Activated B cell treated with CpG ODN at 0.5 μM for 24 hours (primary cell): ENCODE results near the gene HEG1. TPM values are rescaled to one million over a fixed set of nuclear protein-coding genes. Genes with fewer than 3 reads are reported as not detected.

Source experiments
- ATAC-seq: fragments of 200-7000 bp; cut with Tn5 transposase; one replicate; pipeline ENCODE4 v1.10.0; 2021; ENCODE audit warnings: low read depth, mild to moderate bottlenecking, moderate library complexity
- CTCF ChIA-PET: fragments of 350-600 bp; sonication (Branson Sonifier 250); formaldehyde crosslinking; loops from one replicate; lab custom pipeline; 2021; ENCODE audit warnings: antibody characterized with exemption; lab: Charles Lee
- POLR2A ChIA-PET: fragments of 350-600 bp; sonication (Branson Sonifier 250); formaldehyde crosslinking; loops from one replicate; lab custom pipeline; 2021; ENCODE audit warnings: antibody characterized with exemption; lab: Charles Lee
- DNase-seq: peaks from one replicate; pipeline ENCODE4 v3.0.0; 2022
- H3K27ac Mint-ChIP-seq: one replicate; pipeline ENCODE4 v1.8.0; 2020; ENCODE audit warnings: mixed read lengths
- H3K27me3 Mint-ChIP-seq: one replicate; pipeline ENCODE4 v1.8.0; 2021; ENCODE audit warnings: mixed read lengths
- H3K36me3 Mint-ChIP-seq: one replicate; pipeline ENCODE4 v1.8.0; 2021; ENCODE audit warnings: low read depth, mixed read lengths
- H3K4me1 Mint-ChIP-seq: one replicate; pipeline ENCODE4 v1.8.0; 2021; ENCODE audit warnings: mixed read lengths
- H3K4me3 Mint-ChIP-seq: one replicate; pipeline ENCODE4 v1.8.0; 2020; ENCODE audit warnings: mild to moderate bottlenecking, mixed read lengths
- H3K9me3 Mint-ChIP-seq: one replicate; pipeline ENCODE4 v1.8.0; 2020; ENCODE audit warnings: mixed read lengths
- CTCF ChIP-seq: fragments of 200-600 bp; IDR thresholded peaks from one replicate; pipeline ENCODE4 v1.8.0; 2022; ENCODE audit warnings: antibody characterized with exemption, mild to moderate bottlenecking
- intact Hi-C: fragments of 100-400 bp; cut with micrococcal nuclease; formaldehyde crosslinking; loops from one replicate; pipeline ENCODE4 v1.15.1; 2024
- total RNA-seq: library from RNA; stranded (reverse); gene quantifications from 2 replicates; pipeline ENCODE4 v1.2.3, GENCODE V29; 2022

Gene HEG1
- total RNA-seq, 1 donor from 2014 or later, result 7.2 TPM

DNA sequence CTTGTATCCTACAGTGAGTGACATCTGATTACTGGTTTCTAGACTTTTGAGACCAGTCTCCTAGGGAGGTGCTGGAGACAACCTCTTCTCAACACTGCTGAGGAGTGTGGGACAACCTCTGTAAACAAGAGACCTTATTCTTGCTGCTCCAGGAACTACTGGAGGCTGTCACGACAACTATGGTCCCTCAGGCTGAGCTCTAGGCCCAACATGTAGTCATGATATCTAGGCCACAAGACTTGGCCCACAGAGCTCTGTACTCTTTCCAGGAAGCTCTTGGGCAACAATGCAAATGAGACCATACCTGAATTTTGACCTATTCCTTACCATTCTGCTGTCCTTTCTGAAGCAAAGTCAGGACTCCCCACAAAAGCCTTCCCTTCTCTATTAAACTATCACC lies 24.3 kb upstream of the HEG1 start:
- ATAC-seq (no peak), DNase-seq (no peak)
- intact Hi-C loops, result no loop called here
- Mint-ChIP-seq H3K4me1 (peaks cover 9% of the 10 kb centered on the region), H3K36me3 (no peaks in the 10 kb centered on the region), H3K9me3 (no peaks in the 10 kb centered on the region), H3K27ac (no peak overlapping the region), H3K27me3 (no peaks in the 10 kb centered on the region), H3K4me3 (no peak overlapping the region)
- CTCF ChIA-PET, result no interaction called here
- no peak for TF ChIP-seq CTCF
- POLR2A ChIA-PET, result no interaction called here

DNA sequence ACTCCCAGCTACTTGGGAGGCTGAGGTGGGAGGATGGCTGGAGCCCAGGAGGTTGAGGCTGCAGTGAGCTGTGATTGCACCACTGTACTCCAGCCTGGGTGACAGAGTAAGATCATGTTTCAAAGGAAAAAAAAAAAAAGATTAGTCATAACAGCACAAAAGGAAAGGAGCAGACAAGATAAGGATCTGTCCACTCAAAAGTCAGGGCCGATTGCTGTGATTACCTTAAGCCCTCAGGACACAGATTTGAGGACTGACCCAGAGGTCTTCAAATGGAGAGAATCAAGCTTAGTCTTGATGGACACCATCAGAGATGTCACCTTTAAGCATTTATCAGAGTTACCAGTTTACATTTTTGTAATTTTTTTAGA lies 23.9 kb upstream of the HEG1 start:
- intact Hi-C loops, result loop anchor here (10.0 kb wide), 1 partner anchor 1835 kb away; no protein-coding TSS in a partner anchor
- TF ChIP-seq CTCF, result no peak
- H3K27ac Mint-ChIP-seq, result no peak overlapping the region
- ATAC-seq (no peak), DNase-seq (no peak)
- CTCF ChIA-PET, result no interaction called here
- no peaks in the 10 kb centered on the region for H3K27me3 Mint-ChIP-seq
- H3K4me1 Mint-ChIP-seq, result peaks cover 9% of the 10 kb centered on the region
- H3K9me3 Mint-ChIP-seq, result no peaks in the 10 kb centered on the region
- no peaks in the 10 kb centered on the region for H3K36me3 Mint-ChIP-seq
- no peak overlapping the region for H3K4me3 Mint-ChIP-seq
- POLR2A ChIA-PET, result no interaction called here

DNA sequence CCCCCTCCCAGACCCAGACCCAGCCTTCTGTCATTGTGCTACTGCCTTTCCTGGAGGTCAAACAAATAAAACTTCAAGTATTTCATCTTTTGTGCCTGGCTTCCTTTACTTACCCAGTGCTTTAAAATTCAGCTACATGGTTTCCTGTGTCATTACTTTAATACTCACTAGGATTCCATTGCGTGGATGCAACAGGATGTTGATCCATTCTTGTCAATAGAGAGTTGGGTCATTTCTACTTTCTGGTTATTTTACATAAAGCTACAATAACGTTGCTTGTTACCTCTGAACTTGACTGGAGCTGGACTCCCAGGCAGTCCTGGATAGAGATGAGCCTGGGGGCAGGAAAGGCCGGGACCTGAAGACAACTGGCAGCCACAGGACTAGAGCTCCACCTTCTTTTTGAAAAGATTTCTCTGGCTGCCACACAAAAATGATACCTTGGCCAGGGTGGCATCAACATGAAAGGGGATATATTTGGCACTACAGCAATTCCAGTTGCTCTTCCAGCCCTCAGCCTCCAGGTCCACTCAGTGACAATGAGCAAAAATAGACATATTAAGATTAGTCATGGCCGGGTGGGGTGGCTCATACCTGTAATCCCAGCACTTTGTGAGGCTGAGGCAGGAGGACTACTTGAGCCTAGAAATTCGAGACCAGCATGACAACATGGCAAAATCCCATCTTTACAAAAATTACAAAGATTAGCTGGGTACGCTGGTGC lies 23.3 kb upstream of the HEG1 start:
- intact Hi-C loops, result loop anchor here (10.0 kb wide), 1 partner anchor 1836 kb away; no protein-coding TSS in a partner anchor
- DNase-seq (no peak), ATAC-seq (no peak)
- peaks cover 9% of the 10 kb centered on the region for H3K4me1 Mint-ChIP-seq
- POLR2A ChIA-PET, result interaction anchor here (0.8 kb wide), 1 partner anchor 578 kb away, joined by 5 read pairs; no protein-coding TSS in a partner anchor
- no peaks in the 10 kb centered on the region for H3K36me3 Mint-ChIP-seq
- no peak overlapping the region for H3K27ac Mint-ChIP-seq
- TF ChIP-seq CTCF, result no peak
- H3K27me3 Mint-ChIP-seq, result no peaks in the 10 kb centered on the region
- CTCF ChIA-PET, result no interaction called here
- no peak overlapping the region for H3K4me3 Mint-ChIP-seq
- no peaks in the 10 kb centered on the region for H3K9me3 Mint-ChIP-seq

DNA sequence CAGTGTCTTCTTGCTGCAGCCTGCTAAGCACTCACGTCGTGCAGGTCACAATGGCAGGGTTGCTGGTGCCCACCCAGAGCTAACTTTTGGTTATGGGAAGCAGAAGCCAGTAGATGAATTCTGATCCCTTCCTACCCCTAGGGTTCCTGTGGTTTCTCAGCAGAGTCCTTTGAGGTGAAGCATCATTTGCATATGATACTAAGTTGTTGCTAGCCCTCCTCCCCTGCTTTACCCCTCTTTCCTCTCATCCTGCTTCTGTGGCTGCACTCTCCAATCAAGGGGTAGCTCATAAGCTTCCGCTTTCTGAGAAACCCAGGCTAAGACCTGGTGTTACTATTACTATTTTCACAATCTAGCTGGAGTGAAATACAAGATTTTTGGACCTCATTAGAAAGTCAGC lies 22.1 kb upstream of the HEG1 start:
- H3K4me1 Mint-ChIP-seq, result peaks cover 9% of the 10 kb centered on the region
- ChIA-PET CTCF (no interaction called here), POLR2A (no interaction called here)
- no peaks in the 10 kb centered on the region for H3K27me3 Mint-ChIP-seq
- H3K27ac Mint-ChIP-seq, result no peak overlapping the region
- H3K9me3 Mint-ChIP-seq, result no peaks in the 10 kb centered on the region
- DNase-seq, result no peak
- H3K36me3 Mint-ChIP-seq, result no peaks in the 10 kb centered on the region
- TF ChIP-seq CTCF, result no peak
- intact Hi-C loops, result loop anchor here (10.0 kb wide), 1 partner anchor 1837 kb away; no protein-coding TSS in a partner anchor
- no peak overlapping the region for H3K4me3 Mint-ChIP-seq
- no peak for ATAC-seq

DNA sequence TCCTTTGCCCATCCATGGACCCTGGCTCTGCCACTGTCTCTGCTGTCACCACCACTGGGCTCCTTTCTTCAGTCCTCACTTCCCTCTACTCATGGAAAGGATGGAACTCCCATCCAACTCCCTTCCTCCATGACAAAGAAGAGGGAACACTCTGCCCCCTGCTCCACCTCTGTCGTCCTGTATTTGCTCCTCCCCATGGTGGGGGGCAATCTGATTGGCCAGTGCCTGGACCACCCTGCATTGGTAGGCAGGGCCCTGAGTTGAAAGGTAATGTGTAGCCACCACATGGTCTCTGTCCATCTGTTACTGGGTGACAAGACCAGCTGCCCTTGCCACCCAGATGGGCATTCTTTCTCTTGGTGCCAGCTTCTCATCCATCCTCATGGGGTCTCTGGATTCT lies 20.7 kb upstream of the HEG1 start:
- Mint-ChIP-seq H3K4me3 (no peak overlapping the region), H3K9me3 (no peaks in the 10 kb centered on the region), H3K27me3 (no peaks in the 10 kb centered on the region), H3K4me1 (peaks cover 9% of the 10 kb centered on the region), H3K27ac (no peak overlapping the region), H3K36me3 (no peaks in the 10 kb centered on the region)
- DNase-seq, result no peak
- ATAC-seq, result no peak
- intact Hi-C loops, result loop anchor here (10.0 kb wide), 1 partner anchor 1838 kb away; no protein-coding TSS in a partner anchor
- TF ChIP-seq CTCF, result no peak
- ChIA-PET CTCF (no interaction called here), POLR2A (no interaction called here)
